Stimulated activated CD4-positive, alpha-beta T cell treated with anti-CD3 and anti-CD28 coated beads, Interleukin-12 subunit alpha, Interleukin-12 subunit beta, amount 100 ng/mL, for 48 hours (primary cell): ENCODE results near the gene CIAO2A.
A peak's percentile ranks its signal among the peaks of the same experiment; 100 is the strongest.
"Not testable (repeated sequence)": the region's sequence is repeated elsewhere in the genome, so short reads cannot be mapped to it uniquely, and the experiment has no call there.

ENCODE experiments used
- DNase-seq, 3 donors: peaks; one replicate each; pipeline ENCODE4 v3.0.0-alpha.2; 2020; ENCODE audit warnings: low read depth in 2 of 3, low spot score in 1 of 3

The CIAO2A gene

DNA sequence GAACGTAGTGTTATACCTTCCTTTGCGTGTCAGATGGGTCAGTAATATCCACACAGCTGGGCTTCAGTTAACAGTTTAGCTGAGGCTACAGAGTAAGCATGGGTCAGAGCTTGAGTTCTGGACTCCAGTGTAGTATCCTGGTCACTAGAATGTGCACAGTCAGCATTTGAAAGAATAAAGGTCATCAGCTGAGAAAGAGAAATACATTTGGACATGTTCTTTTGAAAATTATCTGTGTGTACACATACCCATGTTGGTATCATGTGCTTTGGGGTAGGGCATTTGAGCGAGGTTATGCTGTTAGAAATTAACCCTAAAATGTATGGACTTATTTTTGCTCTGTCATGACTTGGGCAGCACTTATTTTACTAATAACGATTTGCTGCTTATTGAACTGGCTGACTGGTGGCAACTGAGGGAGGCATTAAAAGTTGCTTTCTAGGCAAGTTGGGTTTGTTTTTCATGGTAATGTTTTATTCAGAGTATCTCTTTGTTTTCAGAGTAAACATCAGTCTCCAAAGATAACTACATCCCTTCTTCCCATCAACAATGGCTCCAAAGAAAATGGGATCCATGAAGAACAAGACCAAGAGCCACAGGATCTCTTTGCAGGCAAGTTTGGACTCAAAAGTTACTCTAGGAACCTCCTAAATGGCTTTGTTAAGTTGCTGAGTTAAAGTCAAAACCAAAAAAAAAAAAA, 18.6 kb upstream of the CIAO2A start:
- no peak for DNase-seq

DNA sequence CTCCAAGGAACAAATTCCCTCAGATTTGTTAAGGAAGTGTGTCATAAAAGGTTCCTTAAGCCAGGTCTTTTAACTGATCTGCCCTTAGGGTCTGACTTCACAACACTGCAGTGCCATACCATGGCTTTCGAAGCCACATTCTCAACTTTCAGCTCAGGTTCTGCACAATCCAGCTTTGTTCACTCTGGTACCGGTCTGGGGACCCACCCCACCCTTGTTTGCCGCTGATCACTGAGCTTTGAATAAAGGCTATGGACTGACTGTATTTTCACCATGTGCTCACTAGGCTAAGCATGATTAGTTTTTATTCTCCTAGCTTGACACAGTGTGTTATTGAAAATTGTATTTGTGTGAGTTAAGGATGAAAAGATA, 18.0 kb upstream of the CIAO2A start:
- DNase-seq = no peak

DNA sequence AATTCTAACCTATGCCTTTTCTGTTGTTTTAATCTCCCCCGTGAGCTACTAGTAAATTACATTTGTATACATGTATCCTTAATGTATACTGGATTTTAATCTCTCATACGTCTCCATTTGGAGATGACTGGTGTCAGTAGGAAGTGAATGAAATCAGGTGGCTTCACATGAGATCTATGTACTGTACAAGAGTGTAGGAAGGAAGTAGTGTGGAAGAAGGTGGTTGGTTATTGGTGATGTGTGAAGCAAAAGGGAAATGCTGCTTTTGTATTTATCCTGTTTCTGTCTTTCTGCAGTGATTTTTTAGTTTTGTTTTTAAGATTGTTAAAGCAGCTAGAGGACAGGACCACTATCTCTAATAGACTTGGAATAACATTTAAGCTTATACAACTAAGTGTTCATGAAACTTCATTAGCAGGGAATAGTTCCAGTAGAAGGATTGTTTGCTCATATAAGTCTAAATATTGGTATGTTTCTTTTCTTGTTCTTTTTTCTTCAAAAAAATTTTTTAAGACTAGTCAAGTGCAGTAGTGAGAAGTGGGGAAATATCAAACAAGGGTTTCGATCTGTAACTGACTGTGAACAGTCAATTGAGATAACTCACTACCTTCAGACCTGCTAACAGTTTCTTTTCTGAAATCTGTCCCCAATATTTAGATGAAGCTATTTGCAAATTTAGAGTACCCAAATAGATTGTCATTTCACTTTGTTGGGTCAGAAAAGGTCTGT, 17.5 kb upstream of the CIAO2A start:
- no peak for DNase-seq

DNA sequence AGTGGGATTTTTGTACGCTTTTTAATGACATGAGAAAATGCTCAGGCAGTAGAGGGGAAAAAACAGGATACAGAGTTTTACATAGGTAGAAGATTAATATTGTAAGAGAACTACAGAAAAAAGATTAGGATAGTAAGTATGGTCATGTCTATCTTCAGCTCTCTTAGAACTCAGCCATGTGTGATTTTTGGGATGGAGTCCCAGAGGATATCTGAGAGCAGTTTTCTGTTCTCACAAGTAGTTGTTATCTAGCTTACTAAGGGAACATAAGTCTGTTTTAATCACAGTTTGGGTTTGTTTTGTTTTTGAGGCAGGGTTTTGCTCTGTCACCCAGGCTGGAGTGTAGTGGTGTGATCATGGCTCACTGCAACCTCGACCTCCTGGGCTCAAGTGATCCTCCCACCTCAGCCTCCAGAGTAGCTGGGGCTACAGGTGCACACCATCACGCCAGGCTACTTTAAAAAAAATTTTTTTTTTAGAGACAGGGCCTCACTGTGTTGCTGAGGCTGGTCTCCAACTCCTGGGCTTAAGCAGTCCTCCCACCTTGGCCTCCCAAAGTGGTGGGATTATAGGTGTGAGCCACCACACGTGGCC, 16.6 kb upstream of the CIAO2A start:
- DNase-seq = not testable (repeated sequence)

DNA sequence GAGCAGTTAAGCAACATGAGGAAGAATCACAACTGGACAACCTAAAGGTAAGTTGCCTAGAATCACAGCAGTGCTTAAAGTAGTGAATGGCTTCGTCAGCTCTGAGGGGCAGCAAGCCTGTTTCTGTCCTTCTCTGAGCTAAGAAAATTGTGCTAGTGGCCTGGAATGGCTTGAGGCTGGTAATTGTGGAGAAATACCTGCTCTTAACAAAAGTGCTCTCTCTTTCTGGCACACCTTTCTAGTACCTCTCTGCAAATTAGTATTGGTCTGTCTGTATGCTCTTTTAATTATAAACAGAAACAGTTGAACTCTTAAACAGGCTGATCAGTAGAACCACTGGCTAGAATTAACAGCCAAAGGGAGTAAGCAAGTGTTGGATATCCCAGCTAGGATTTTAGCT, 13.7 kb upstream of the CIAO2A start:
- no peak for DNase-seq

DNA sequence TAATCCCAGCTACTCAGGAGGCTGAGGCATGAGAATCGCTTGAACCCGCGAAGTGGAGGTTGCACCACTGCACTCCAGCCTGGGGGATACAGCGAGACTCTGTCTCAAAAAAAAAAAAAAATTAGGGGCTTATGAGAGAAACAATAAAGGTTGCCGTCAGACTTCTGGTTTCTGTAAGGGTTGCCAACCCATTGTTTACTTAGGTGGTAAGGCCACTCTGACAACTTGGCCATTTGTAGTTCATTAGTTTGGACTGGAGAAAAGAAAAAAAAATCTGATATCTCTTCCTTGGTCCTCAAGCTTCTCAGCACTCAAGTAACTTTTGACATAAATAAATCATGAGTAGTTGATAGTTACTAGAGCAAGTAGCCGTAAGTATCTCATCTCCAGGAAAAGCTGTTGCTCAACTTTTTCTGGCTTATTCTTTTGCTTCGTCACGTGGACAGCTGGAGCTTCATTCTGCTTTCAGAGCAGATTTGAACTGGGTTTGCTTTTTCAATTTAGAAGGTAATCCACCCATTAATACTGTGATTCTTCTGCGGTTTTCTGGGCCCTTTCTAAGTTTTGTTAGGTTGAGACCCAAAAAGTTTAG, 11.6 kb upstream of the CIAO2A start:
- DNase-seq = no peak

DNA sequence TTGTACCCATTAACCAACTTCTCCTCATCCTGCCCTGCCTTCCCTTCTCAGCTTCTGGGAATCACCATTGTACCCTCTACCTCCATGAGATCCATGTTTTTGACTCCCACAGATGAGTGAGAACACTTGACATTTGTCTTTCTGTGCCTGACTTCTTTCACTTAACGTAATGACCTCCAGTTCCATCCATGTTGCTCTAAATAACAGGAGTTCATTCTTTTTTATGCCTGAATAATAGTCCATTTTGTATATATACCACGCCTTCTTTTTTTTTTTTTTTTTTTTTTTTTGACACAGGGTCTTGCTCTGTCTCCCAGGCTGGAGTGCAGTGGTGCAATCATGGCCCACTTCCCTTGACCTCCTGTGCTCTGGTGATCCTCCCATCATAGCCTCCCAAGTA, 8.9 kb upstream of the CIAO2A start:
- DNase-seq = no peak

DNA sequence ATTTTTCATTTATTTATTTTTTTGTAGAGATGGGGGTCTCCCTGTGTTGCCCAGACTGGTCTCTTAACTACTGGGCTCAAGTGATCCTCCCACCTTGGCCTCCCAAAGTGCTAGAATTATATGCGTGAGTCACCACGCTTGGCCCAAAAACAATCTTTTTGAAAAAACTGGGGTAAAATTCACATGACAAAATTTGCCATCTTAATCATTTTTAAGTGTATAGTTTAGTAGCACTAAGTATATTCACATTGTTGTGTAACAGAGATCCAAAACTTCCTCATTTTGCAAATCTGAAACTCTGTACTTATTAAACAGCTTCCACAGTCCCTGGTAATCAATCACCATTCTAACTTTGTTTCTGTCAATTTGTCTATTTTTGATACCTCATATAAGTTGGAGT, 7.3 kb upstream of the CIAO2A start:
- no peak for DNase-seq

DNA sequence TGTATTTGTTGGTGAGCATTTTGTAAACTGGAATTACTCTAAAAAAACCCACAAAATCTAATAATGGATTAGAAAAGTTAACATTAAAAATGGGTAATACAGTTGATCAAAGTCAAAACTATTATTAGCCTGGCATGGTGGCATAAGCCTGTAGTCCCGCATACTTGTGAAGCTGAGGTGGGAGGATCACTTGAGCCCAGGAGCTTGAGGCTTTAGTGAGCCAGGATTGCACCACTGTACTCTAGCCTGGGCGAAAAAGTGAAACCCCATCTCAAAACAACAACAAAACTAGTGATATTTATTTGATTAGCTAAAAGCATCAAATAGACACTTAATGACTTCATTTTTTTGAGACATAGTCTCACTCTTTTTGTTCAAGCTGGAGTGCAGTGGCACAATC, 5.7 kb upstream of the CIAO2A start:
- no peak for DNase-seq

DNA sequence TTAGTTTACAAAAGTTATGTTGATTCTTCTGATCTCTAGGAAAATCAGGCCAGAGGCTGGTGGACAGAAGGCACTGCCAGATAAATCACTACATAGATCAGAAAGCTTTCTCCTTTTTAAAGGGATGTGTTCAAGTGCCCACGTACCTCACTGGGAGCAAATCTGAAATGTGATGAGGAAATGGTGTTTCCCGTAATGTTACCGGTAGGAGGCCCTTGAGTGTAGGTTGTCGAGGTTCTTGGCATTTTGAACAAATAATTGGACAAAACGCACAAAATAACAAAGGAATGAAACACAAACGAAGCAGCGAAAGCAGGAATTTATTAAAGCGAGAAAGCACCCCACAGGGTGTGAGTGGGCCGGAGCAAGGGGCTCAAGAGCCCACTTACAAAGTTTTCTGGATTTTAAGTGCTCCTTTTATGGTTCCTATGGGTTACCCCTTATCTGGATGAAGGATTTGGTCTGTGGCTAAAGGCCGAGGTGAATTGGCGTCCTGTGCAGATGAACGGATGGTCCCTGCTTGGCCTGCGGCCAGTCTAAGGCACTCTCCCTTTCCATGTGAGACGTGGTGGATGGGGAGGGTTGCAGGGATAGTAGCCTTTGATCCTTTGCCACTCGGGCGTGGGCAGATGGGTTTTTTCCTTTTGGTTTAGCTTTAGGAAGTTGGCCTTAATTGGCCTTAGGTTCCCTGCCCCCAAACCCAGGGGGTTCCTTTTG, 3.2 kb upstream of the CIAO2A start:
- no peak for DNase-seq

DNA sequence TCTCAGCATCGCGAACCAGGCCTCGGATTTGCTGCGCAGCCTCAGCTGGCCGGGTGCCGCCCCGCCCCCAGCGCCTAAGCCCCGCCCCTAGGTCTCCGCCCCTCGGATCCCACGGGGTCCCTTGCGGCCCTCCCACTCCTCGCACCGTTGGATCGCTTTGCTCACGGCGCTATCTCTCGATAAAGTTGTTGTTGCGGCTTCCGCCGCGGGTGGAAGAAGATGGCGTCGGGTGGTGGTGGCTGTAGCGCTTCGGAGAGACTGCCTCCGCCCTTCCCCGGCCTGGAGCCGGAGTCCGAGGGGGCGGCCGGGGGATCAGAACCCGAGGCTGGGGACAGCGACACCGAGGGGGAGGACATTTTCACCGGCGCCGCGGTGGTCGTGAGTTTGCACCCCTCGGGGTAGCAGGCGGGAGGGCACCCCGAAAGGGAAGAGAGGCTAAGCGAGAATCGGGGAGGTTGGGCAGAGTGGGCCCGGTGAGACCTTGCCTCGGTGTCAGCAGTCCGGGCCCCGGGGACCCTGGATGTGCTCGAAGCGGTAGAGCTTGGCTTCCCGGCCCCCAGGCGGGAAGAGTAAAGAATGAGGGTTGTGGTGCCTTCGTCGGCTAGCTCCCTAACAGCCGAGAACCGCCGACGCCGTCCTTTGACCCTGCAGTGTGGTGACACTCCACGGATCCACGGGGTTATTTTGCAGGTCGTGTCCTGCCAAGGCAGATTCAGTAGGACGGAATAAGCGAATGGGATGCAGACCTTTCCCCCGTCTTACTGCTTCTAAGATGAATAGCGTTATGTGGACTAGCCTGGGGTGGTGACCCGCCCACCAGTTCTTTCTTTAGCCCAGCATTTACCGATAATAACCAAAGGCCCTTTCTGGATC, 2.4 kb upstream of the CIAO2A start, which contains the start of gene SNX1:
Gene SNX1, plus strand, starts transcription at position 188 of the 873 bp plus-strand sequence. Its CDS starts 32 bp downstream, at position 220.
- peak; percentile 90 to 97 (median 95) for DNase-seq

DNA sequence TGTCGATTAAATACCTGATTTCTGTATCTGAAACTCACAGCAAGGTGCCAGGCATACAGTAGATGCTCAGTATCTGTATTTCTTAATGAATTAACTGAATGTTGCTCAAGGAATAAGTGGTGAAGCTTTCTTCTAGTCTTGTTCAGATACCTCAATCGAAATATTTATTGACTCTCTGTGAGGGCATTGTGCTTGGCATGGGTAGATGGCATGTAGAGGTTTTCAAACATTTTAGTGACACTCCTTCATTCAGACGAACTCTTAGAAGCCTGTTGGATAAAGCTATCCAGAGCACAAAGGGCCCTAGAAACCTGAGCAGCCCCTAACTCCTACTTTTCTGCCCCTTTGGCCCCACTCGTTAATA, 1.8 kb upstream of the CIAO2A start:
- no peak for DNase-seq

DNA sequence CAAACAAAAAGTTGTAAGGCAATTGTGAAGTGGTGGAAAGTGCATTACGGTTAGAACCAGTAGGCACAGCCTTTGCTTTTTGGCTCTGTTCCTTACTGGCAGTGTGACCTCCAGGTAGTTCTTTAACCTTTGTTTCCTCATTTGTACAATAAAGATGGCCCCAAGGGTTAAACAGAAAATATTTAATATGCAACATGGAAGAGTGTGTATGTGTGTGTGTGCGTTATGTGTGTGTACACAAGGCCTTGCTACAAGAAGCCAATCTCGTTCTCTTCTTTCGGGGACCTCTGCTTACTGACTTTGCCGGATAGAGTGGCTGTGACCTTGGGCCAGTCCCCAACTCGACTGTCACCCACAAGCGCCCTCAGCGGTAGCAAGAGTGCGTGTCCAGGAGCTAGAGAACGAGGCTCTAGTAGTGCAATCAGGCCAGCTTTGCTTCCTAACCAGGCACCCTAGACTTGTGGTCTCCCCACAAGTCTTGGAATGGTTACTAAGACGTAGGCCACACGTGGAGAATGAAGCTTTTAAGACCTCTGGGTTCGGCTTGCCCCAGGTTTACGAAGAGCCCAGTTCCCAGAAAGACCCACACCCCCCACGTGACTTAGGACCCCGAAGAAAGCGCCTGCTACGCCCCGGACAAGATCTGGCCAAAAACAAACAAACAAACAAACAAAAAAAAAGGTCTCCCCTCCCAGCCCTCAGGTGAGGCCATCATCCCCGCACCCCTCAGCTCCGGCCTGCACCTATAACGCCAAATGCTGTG, 593 bp downstream of the CIAO2A start:
- DNase-seq = peak; percentile 17 to 31 (median 27)

DNA sequence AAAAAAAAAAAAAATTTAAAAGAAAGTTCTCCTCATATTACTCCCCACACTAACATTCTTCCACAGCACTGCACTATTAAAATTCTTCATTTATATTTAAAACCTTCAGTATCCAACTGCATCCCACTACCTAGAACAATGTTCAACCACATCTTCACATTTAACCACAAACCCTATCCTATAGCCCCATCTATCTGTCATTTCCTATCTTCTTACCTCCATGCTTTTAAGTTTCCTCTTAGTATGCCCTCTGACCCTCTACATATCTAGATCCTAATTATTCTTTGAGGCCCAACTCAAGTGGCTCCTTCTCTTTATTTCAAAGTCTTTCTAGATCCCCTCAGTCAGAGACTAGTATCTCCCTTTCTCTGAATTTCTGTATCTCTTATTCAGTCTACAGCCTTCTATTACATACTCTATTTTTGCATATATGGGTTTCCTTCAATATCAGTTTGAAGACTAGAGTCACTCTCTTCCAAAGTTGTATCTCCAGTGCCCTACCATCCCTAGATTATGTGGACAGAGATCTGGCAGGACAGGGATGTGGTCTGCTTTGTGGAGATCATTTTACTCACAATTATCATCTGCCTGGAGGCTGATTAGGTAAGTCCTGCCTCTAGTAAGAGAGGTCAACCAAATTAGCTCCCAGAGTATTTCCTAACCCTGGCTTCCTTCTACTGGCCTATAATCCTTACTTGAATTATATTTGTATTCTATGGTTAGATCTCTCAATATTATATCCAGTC, 1.4 kb downstream of the CIAO2A start:
- no peak for DNase-seq

DNA sequence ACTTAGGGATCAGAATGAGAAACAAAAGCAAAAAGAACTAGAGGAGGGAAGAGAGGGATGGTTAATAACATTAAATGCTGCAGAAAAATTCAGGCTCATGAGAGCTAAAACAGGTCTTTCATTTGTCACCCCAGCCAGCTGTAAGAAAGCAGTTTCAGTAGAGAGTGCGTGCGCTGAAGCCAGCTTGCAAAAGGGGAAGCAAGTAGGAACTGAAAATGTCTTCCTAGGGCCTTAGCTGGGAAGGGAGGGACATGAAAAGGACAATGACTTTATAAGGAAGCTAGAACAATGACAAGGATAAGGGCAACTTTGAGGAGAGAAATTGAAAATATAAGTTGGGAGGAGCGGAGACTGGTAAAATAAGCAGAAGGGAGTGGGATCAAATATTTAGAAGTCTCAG, 3.1 kb downstream of the CIAO2A start:
- DNase-seq = no peak

DNA sequence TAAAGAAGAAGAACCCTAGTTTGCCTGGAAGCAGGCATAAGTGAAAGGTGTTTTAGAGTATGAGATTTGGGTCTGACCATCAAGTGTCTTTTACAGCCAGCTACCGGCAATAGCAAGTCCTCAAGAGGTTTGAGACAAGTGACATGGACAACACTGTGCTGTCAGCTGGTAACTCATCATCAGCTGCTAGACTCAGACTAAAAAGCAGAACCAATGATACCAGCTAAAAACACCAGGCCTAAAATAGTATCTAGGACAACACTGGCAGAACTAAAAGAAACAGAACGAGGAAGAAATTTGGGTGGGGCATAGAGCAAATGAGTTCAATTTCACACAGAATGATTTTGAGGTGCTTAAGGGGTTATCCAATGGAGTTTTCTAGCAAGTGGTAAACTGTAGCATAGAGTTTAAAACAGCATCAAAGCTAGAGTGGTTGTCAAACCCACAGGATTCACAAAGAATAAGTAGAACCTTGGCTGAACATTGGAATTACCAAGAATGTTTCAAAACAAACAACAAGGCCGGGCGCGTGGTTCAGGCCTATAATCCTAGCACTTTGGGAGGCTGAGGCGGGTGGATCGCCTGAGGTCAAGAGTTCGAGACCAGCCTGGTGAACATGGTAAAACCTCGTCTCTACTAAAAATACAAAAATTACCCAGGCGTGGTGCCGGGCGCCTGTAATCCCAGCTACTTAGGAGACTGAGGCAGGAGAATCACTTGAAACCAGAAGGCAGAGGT, 3.9 kb downstream of the CIAO2A start:
- DNase-seq = no peak

DNA sequence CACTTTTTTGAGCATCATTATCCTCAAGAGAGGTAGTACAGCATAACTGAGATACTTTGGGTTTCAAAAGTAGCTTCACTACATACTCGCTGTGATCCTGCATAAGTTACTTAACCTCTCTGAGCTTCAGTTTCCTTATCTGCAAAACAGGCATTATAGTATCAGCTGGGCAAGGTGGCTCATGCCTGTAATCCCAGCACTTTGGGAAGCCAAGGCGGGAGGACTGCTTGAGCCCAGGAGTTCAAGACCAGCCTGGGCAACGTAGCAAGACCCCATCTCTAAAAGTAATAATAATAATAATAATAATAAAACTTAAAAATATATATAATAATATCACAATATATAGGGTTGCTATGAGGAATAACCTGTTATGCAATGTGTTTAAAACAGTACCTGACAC, 10.9 kb downstream of the CIAO2A start:
- DNase-seq = no peak

DNA sequence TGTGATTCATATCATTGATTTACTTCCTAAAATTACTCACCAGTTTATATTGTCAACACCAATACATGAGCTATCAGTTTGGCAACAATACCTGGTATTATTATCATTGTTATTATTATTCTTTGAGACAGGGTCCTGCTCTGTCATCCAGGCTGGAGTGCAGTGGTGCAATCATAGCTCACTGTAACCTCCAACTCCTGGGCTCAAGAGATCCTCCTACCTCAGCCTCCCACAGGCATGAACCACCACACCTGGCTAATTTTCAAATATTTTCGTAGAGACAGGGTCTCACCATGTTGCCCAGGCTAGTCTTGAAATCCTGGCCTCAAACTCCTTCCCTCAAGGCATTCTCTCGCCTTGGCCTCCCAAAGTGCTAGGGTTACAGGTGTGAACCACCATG, 20.1 kb downstream of the CIAO2A start:
- not testable (repeated sequence) for DNase-seq
